SK-N-SH (cell line): ENCODE measurements around the gene SPDYE3.
"Not testable (repeated sequence)": the region's sequence is repeated elsewhere in the genome, so short reads cannot be mapped to it uniquely, and the experiment has no call there.

Experiments
- CTCF ChIP-seq: fragments of 200-600 bp; sonication (generic); IDR thresholded peaks from 2 replicates; pipeline ENCODE4 v1.6.1; 2017; ENCODE audit warnings: antibody characterized with exemption, mild to moderate bottlenecking, moderate library complexity
- EP300 ChIP-seq, 2 experiments: IDR thresholded peaks; 2 replicates each; pipeline versions ENCODE4 v1.4.0 to v1.6.1; 2012; ENCODE audit warnings: borderline replicate concordance in 1 of 2, low read depth in 1 of 2, low read length in 1 of 2
- GATA2 ChIP-seq: sonication (generic); formaldehyde crosslinking; IDR thresholded peaks from 2 replicates; pipeline ENCODE4 v1.5.0; 2020; ENCODE audit warnings: mild to moderate bottlenecking, missing genetic modification reagents
- MXI1 ChIP-seq: IDR thresholded peaks from 2 replicates; pipeline ENCODE4 v1.6.1; 2012; ENCODE audit warnings: mild to moderate bottlenecking, low read depth, low read length, improper control_type of control experiment
- NRF1 ChIP-seq: IDR thresholded peaks from 2 replicates; pipeline ENCODE4 v1.6.1; 2012; ENCODE audit warnings: low read depth, mild to moderate bottlenecking, low read length
- SIN3A ChIP-seq: IDR thresholded peaks from 2 replicates; pipeline ENCODE4 v1.6.1; 2012; ENCODE audit warnings: low read depth, mild to moderate bottlenecking, low read length, moderate library complexity, borderline replicate concordance
- TF ChIP-seq, protein P1 (sequence below): IDR thresholded peaks from 2 replicates; pipeline ENCODE4 v1.6.1; 2012; ENCODE audit warnings: mild to moderate bottlenecking, low read depth, low read length, moderate library complexity

DNA sequence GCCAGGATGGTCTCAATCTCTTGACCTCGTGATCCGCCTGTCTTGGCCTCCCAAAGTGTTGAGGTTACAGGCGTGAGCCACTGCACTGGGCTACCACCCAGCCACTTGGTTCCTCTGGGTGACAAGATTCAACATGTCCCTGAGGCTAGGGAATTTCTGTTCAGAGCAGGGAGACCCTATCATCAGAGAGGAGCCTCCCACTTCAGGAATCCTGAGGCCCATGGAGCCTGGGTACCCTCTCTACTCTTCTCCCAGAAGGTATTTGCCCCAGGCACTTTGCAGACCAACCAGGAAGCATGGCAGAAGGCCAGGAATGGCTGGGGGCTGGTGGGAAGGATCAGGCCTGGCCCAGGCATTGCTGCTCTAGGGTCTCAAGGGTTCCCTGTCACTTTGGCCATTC, 19.2 kb upstream of the SPDYE3 start:
- not testable (repeated sequence) for TF ChIP-seq CTCF; NRF1; SIN3A; GATA2 (CRISPR knock-in tag); EP300 (IDR thresholded peaks at IDR 0.05; ENCODE audit: borderline replicate concordance in 1 of 2, low read depth in 1 of 2, low read length in 1 of 2); MXI1
- TF ChIP-seq, protein P1, sequence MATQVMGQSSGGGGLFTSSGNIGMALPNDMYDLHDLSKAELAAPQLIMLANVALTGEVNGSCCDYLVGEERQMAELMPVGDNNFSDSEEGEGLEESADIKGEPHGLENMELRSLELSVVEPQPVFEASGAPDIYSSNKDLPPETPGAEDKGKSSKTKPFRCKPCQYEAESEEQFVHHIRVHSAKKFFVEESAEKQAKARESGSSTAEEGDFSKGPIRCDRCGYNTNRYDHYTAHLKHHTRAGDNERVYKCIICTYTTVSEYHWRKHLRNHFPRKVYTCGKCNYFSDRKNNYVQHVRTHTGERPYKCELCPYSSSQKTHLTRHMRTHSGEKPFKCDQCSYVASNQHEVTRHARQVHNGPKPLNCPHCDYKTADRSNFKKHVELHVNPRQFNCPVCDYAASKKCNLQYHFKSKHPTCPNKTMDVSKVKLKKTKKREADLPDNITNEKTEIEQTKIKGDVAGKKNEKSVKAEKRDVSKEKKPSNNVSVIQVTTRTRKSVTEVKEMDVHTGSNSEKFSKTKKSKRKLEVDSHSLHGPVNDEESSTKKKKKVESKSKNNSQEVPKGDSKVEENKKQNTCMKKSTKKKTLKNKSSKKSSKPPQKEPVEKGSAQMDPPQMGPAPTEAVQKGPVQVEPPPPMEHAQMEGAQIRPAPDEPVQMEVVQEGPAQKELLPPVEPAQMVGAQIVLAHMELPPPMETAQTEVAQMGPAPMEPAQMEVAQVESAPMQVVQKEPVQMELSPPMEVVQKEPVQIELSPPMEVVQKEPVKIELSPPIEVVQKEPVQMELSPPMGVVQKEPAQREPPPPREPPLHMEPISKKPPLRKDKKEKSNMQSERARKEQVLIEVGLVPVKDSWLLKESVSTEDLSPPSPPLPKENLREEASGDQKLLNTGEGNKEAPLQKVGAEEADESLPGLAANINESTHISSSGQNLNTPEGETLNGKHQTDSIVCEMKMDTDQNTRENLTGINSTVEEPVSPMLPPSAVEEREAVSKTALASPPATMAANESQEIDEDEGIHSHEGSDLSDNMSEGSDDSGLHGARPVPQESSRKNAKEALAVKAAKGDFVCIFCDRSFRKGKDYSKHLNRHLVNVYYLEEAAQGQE = not testable (repeated sequence)
